ENCODE measurements around the gene LYPD6.
A peak's percentile ranks its signal among the peaks of the same experiment; 100 is the strongest.
"Not testable (repeated sequence)": the region's sequence is repeated elsewhere in the genome, so short reads cannot be mapped to it uniquely, and the experiment has no call there.

LYPD6 gene

GRCh38 chr2:149330127-149331022 lies at the start of gene LYPD6:
LYPD6 (plus strand) TSS chr2:149330587; CDS start chr2:149437709, 107,122 bp downstream.
- peak; percentile 65 for DNase-seq

- no peak for DNase-seq
Measured at GRCh38 chr2:149281441-149281840, 48.9 kb upstream of the LYPD6 start.

GRCh38 chr2:149290662-149291061 lies 39.7 kb upstream of the LYPD6 start:
- no peak for DNase-seq

- DNase-seq: no peak
Measured at GRCh38 chr2:149291881-149292280, 38.5 kb upstream of the LYPD6 start.

GRCh38 chr2:149296031-149296430 lies 34.4 kb upstream of the LYPD6 start:
- no peak for DNase-seq

- no peak for DNase-seq
Measured at GRCh38 chr2:149307014-149307413, 23.4 kb upstream of the LYPD6 start.

- DNase-seq: no peak
Measured at GRCh38 chr2:149310349-149310748, 20.0 kb upstream of the LYPD6 start.

- DNase-seq: no peak
Measured at GRCh38 chr2:149312039-149312438, 18.3 kb upstream of the LYPD6 start.

GRCh38 chr2:149313512-149313972 lies 16.8 kb upstream of the LYPD6 start:
- peak; percentile 95 for DNase-seq

GRCh38 chr2:149314687-149315086 lies 15.7 kb upstream of the LYPD6 start:
- no peak for DNase-seq

GRCh38 chr2:149315461-149315860 lies 14.9 kb upstream of the LYPD6 start:
- DNase-seq: no peak

- DNase-seq: not testable (repeated sequence)
Measured at GRCh38 chr2:149318566-149318965, 11.8 kb upstream of the LYPD6 start.

- no peak for DNase-seq
Measured at GRCh38 chr2:149320362-149320761, 10.0 kb upstream of the LYPD6 start.

- DNase-seq: peak; percentile 3
Measured at GRCh38 chr2:149329068-149329467, 1.3 kb upstream of the LYPD6 start.

GRCh38 chr2:149329489-149330126 lies 779 bp upstream of the LYPD6 start:
- peak; percentile 60 for DNase-seq

GRCh38 chr2:149331023-149331400 lies 625 bp downstream of the LYPD6 start:
- DNase-seq: peak; percentile 16

GRCh38 chr2:149332364-149332763 lies 2.0 kb downstream of the LYPD6 start:
- DNase-seq: no peak

GRCh38 chr2:149333636-149334035 lies 3.2 kb downstream of the LYPD6 start:
- DNase-seq: no peak

GRCh38 chr2:149334156-149334555 lies 3.8 kb downstream of the LYPD6 start:
- DNase-seq: no peak

GRCh38 chr2:149339324-149339723 lies 8.9 kb downstream of the LYPD6 start:
- DNase-seq: no peak

- no peak for DNase-seq
Measured at GRCh38 chr2:149342509-149342908, 12.1 kb downstream of the LYPD6 start.

- DNase-seq: no peak
Measured at GRCh38 chr2:149344105-149344504, 13.7 kb downstream of the LYPD6 start.

GRCh38 chr2:149346272-149346671 lies 15.9 kb downstream of the LYPD6 start:
- no peak for DNase-seq

- no peak for DNase-seq
Measured at GRCh38 chr2:149348291-149348690, 17.9 kb downstream of the LYPD6 start.
